Stimulated activated CD4-positive, alpha-beta T cell treated with anti-CD3 and anti-CD28 coated beads, Interleukin-4, amount 100 ng/mL, for 24 hours (primary cell): ENCODE measurements around the gene CD226.
"Not testable (repeated sequence)": the region's sequence is repeated elsewhere in the genome, so short reads cannot be mapped to it uniquely, and the experiment has no call there.

ENCODE experiments used
- DNase-seq: peaks from one replicate; pipeline ENCODE4 v3.0.0-alpha.2; 2020

CD226 gene

DNA sequence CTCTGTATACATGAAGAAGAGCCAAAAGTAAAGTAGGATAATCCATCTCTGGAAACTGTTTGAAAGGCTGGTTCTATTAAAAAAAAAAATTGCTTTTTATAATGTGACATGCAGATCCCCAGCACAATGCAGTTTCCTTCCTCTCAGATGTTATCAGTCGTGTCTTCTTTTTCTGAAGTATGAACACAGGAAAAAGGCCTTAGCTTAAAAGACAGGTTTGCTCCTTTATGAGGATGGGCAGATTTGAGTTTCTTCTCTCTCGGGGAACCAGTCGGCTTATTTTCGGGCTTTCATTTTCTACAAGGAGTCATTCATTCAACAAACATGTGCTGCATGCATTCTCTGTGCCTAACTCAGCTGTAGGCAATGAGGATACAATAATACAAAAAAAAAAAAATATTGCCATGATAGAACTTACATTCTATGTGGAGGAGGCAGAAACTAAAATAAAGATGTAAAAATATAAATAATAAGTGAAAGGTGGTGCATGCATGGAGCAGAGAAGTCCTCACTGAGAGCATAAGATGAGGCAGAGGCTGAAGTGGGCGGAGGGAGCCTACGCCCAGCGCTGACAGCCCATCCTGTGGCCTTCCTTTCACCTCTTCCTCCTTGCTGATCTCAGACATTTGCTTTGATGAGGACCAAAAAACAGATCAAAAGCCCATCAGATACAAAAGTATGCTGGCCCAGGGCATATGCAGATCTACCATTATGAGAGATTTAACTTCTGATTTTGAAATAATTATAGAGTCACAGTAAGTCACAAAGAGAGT, at the start of gene CD226:
TSS of gene CD226 (minus strand) at position 513 of the 773 bp plus-strand sequence. CDS start at position 46, 467 bp downstream.
- DNase-seq = peak; percentile 29

DNA sequence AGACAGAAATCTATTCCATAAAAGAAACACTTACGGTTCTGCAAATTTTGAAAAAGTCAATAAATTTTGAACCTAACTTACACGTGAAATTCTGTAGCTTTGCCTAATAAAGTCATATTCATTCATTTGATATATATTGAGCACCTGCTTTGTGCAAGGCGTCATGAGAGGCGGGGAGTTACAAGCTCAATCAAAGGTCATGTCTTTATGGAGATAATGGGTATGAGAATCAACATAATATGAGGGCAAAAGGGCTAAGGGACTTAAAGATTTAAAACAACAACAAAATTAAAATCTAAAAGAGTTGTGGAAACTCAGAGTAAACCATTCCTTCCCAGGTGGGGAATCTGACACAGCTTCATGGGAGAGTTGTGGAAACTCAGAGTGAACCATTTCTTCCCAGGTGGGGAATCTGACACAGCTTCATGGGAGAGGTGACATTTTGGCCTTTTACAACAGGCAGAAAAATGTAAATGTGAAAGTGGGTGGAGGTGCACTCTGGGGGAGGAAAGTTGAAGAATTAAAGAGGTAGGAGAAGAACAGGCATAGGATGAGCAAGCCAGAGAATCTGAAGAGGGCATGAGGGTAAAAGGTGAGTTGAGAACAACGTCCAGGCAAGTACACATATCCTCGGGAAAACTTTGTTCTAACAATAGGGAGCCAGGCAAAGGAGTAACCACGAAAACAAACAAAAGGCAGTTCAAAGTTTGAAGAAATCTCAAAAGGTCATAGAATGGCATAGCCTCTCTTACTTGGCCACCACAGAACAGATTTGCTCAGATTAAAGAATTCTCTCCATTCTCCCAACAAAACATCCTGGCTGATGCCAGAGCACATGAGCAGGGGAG, 49.5 kb upstream of the CD226 start:
- DNase-seq = no peak

DNA sequence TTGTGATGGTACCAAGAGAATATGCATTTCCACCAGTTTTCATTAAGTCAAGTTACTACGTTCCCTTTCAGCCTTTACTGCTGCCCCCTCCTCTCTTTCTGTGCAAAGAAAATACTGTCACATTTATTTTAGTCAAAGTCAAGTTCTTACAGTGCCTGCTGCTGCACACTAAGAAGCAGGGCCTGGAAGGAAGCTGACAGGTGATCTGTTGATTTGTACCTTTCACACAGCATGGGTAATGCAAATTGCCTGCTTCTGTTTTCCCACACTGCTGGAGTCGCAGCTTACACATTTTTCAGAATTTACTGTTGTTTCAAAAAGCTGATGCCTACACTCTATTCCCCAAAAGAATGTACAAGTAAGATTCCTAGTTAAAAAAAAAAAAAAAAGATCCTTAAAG, 48.7 kb upstream of the CD226 start:
- no peak for DNase-seq

DNA sequence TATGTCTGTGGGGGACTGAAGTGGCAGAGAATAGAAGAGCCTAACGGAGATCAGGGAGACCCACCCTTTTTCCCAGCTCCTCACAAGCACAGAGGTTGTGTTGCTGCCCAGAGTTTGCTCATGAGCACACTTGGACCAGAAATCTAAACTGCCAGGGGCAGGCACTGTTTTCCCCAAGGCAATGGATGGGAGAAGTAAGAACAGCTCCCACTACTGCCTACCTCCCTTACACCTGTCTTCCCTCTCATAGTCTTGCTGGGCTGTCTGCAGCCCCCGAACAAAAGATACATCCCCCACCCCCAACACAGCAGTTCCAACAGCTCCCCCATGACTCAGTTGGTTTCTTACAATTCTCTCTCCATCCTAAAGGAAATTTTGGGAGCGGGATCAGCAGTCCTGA, 48.1 kb upstream of the CD226 start:
- DNase-seq = no peak

DNA sequence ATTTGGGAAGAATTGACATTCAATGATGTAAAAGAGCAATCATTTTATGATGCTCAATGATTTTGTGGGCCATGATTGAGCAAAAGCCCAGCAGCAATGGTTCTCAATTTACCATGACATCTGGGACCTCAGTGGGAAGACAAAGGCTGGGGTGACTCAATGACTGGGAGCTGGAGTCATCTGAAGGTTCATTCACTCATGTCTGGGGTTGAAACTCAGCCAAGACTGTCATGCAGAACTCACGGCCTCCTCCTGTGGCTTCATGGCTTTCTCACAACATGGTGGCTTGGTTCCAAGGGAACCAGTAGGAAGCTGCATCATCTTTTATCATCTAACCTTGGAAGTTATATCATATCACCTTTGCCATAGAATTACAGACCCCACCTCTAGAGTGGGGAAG, 45.1 kb upstream of the CD226 start:
- no peak for DNase-seq

DNA sequence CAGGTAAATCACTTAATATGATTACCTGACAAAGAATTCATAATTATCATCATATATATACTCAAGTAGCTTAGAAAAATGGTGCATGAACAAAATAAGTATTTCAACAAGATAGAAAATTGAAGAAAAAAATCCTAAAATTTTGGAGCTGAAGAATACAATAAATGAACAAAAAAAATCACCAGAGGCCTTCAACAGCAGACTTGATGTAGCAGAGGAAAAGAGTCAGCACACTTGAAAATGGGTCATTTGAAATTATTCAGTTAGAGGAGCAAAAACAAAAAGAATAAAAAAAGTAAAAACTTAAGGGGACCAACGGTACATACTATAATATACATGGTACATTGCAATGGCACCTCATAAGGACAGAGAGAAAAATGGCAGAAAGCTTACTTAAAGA, 40.2 kb upstream of the CD226 start:
- DNase-seq = no peak

DNA sequence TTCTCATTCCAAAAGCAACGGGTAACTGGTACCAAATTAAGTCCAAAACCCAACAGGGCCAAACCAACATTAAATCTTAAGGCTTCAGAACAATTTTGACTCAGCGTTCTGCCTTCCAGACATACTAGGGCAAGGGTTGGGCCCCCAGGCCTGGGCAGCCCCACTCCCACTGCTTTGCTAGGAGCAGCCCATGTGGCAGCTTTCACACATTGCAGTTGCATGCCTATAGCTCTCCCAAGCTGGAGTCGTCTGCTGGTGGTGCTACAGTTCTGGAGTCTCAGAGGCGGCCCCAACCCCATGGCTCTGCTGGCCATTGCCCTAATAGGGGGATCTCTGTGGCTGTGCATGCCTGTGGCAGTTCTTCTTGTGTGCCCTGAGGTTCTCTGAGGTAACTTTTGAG, 37.6 kb upstream of the CD226 start:
- DNase-seq = no peak

DNA sequence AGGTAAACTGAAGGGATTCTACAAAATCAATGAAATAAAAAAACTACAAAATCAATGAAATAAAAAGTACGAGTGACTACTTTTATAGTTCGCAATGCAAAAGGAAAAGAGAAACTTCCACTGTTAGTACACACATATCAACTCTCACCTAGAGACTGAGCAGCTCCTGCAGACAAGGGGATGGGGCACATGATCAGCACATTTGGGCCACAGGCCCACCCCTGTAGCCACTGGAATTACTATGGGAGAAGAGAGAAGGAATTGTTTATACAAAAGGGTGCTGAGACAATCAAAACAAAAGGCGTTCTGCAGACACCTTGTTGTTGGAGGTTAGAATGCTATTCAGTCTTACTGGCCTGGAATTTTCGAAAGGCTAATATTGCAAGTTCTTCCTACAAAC, 34.7 kb upstream of the CD226 start:
- DNase-seq = no peak

DNA sequence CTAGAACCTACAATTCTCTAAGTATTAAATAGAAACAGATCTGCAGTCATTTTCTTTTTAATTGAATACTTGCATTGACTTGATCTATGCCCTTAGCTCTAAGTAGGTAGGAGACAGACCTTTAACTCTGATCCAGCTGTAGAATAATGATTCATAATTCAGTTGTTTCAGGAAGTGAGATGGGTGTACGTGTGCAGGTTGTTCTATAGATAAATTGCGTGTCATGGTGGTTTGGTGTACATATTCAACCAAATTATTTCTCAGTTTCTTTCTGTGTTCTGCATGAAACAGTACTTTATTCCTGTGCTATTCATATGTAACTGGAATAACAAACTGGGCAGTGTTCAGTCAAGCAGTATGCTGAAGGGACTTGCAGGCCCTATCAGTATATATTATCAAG, 34.3 kb upstream of the CD226 start:
- DNase-seq = no peak

DNA sequence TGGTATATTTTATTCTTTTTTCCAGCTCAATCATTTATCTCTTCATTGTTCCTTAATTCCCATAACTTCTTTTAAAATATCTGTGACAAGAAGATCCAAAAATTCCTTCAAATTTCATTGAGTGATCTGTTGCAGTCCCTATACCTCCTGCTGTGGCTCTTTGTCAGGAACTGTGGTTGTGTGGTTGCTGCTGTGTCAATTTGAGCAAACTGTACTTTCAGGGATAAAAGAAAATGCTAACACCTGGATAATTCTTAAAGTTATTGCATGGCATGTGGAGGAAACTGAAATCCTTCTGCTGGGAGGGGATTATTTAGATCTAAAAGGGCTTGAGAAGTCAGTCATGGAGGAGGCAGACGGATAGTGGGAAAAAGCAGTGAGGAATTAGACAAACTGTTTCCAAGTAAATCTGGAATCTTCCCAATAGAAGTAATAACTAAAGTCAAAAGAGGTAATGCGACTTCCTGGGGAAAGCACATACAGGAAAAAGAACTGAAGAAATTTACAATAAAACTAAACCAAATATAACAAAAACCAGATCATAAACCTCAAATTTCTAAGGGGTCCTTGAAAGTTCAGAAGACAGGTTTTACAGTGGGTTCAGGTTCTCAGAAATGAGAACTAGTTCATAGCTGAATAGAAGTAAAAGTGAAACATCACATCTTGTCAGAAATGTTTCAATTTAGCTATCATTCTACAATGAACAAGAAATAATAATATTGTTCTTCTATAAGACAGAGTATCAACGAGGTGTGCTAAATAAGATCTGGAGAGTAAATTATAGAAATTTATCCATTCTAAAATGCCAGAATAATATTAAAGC, 33.5 kb upstream of the CD226 start:
- DNase-seq = no peak

DNA sequence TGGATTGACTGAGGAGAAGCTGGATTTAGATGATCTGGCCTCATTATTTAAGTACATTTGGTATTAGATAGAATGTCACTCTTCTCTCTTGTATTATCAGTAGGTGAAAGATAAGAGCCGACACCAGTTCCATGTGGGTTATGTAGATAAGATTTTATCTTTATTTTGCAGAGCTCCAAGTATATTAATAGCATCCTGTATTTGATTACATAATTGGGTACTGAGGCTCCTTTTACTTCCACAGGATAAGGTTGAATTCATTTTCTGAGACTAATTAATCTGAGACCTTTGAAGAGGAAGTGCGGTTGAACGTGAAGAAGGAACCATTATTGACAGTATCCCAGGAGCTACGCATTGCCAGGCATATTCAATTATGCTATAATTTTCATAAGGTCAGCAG, 32.8 kb upstream of the CD226 start:
- DNase-seq = no peak

DNA sequence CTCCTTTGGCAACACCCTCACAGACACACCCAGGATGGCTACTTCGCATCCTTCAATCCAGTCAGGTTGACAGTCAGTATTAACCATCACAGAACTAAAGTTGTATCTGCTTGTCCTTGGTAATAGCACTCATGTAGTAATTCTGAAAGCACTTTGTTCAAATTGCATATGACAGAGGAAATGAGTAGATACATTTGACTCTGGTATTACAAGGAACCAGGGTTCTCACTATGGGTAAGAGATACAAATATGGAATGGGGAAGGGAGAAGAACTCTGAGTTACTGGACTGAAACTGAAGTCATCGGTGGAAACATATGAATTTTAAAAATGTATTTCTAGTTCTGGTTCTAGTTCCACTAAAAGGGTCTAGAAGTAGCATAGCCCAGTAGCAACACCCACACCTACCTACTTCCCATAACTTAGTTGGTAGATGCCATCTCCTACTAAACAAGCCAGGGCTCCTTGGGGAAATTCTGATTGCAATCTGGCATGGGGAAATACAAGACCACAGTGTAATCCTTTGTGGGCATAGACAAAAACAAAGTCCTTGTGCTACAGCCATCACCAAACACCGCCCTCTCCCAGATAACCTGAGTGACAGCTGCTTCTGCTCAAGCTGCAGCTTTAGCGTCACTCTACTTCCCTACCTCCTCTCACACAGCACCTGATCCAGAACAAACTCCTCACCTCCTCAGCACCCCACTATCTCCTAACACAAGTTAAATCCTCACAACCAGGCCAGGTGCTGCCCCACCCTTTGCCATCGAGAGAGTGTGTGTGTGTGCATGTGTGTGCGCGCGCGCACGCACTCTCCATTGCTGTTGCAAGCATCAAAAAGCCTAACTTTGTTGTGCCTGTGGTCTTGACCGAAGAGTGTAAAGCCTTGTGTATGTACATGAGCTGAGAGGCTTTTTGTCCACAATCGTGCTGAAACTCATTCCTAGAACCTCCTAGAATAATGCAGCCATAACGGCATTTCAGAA, 31.4 kb upstream of the CD226 start:
- DNase-seq = no peak

DNA sequence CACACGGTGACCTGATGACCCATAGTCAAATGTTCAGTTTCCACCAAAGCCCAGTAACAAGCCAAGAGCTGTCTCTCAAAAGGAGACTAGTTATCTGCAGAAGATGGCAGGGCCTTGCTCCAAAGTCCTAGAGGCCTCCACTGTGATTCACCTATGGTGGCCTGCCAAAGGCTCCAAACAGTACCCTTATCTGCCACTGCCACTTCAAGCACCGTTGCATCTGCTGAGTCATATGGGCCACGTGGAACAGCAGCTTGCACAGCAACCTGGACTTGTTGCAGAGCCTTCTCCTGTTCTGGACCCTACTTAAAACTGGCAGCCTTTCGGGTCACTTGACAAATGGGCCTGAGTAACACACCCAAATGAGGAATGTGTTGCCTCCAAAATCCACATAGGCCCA, 27.6 kb upstream of the CD226 start:
- DNase-seq = not testable (repeated sequence)

DNA sequence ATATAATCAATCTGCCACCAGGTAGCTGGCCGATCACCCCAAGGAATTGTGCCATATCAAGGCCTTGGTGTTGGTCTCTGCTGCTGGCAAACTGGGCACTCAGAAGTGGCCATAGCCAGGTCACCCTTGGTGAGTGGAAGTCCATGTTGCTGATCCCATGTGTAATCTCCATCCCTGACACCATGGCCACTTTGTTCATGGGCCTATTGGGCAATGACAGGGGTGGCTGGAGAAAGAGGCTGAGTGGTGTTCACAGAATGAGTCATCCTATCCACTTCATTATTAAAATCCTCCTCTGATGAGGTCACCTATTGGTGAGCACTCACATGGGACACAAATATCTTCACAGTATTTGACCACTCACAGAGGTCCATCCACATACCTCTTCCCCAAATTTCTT, 26.7 kb upstream of the CD226 start:
- DNase-seq = no peak

DNA sequence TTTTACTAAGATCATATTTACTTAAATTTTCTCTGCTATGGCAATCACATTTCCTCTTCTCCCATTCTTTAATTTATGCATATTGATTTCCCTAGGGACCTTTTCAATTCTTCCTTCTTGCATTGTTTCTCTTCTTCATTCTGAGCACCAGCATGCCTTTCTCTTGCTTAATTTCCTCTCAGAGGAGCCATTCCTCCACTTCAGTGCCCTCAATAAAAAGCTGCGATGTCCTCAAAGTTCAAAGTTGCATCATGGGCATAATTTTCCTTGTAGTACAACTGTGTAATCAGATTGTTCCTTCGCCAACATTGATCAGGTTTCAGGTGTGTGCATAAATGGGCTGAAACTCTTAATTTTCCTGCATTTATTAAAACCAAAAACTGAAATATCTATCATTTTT, 21.8 kb upstream of the CD226 start:
- DNase-seq = no peak

DNA sequence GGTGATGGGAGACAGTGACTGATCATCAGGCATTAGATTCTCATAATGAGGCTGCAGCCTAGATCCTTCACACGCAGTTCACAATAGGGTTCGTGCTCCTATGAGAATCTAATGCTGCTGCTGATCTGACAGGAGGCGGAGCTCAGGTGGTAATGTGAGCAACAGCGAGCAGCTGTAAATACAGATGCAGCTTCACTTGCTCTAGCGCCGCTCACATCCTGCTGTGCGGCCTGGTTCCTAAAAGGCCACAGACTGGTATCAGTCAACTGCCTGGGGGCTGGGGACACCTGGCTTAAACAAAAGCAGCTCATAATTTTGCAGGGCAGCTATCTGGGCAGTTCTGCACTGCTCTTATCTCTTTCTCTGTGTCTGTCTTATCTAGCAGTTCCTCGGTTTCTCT, 20.4 kb upstream of the CD226 start:
- no peak for DNase-seq

DNA sequence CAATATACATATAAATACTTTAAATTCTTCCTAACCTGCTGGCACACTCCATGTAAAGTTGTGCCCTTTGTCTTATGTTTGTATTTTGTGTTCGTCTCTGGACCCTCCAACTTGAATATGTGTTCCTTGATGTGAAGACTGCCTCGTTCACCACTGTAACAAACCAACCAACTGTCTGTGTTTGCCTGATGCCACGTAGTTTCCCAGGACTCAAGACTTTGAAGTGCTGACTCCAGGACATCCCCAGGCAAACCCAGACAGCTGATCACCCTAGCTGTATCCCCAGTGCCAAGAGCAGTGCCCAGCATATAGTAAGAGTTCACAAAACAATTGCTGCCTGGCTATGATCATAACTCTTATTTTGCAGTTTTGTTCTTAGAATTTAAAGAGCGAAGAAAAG, 15.5 kb upstream of the CD226 start:
- DNase-seq = no peak

DNA sequence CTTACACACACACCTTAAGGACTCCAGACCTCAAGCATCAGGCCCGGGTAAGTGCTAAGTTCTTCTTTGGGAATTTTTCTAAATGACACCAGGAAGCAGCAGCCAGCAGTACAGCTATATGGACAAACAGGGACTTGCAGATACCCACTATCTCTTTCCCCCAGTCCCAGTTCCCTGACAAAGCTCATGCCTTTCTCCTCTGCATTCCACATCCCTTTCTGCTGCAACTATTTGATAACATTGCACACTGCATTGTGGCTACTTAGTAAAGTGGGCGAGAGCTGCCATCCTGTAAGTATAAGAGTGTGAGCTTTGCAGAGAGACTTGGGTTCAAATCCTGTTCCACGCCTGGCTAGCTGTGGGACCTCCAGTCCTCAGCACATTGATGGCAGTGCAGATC, 14.0 kb upstream of the CD226 start:
- DNase-seq = no peak

DNA sequence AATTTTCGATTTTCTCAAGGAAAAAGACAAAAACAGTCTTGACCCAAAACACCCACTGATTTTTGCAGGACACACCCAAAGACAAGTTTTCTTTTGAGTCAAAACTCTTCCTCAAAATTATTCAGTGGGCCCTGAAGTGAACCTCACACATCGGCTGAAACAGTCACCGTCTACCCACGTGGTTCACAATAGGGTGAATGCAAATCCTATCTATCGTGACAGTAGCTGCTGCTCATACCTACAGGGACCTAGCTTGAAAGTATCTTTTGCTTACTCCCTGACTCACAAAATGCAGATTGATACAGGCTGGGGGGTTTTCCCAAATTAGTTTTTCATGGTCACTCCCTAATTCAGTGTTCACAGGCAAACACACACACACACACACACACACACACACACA, 10.7 kb upstream of the CD226 start:
- DNase-seq = peak; percentile 72

DNA sequence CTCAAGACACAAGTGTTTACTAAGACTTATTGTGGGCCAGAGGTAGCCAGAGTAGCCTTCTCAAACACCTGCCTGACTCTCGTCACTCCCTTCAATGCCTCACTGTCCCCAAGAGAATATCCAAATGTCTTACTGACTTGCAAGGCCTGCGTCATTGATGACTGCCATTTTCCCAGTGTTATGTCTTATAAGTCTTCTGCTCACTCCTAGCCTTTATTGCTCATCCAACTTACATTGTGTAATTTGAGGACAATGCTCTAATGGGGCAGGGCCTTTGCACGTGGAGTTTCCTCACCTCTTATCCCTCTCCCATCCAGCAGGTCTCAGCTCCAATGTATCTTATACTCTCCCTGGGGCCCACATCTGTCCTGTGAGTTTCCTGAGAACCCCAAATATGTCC, 10.1 kb upstream of the CD226 start:
- no peak for DNase-seq

DNA sequence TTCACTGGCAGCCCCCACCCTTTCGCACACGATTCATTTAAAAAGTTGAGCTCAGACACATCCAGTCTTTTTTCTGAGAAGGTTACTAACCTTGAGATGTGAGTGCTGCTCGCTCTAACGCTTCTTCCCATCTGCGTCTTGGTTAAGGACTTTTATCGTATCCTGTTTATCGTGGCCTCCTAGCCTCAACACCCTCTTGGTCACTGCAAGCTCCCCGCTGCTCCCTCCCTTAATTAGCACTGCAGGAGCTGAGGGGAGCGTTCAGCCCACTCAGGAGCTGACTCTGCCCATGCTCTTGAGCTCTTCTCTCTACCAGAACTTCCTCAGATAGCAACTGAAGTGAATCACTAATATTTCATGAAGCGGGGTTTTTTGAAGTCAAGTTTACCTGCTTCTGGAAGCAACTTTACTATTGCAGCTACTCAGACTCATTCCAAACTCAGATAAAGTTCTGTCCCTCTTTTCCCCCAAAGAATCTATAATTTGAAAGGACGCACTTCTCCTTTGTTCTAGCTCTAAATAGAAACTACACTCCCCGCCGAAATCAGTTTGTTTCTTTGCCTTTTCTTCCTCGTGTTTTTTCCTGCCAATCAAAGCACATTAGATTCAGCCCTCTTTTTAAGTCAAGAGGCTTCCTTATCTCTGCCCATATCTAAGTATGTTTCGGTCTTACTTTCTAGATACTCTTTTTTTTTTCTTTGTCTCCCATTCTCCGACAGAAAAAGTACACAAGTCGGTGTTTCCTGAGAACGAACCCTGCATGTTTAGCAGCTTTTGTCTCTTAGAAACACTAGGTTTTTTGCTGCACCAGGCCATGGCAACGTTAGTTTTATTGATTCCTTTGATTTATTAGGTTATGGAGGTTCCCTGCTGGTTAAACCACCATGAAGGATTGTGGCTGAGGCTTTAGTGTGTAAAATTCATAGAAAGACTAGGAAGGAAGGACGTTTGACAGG, 9.3 kb upstream of the CD226 start:
- DNase-seq = peak; percentile 44
